K562 (cell line): ENCODE measurements around the gene MAP3K6. TPM values are rescaled to one million over a fixed set of nuclear protein-coding genes. Genes with fewer than 3 reads are reported as not detected.

Source experiments
- ASH1L ChIP-seq: fragments of 450-650 bp; IDR thresholded peaks from 2 replicates; pipeline ENCODE4 v1.6.1; 2018; ENCODE audit warnings: borderline replicate concordance, mild to moderate bottlenecking, low read depth; ENCODE audit not compliant: partially characterized antibody
- DACH1 ChIP-seq: fragments of 450-650 bp; IDR thresholded peaks from 2 replicates; pipeline ENCODE4 v1.6.1; 2018; ENCODE audit not compliant: partially characterized antibody
- E2F3 ChIP-seq: fragments of 250-450 bp; sonication (Bioruptor Pico); IDR thresholded peaks from 2 replicates; pipeline ENCODE4 v1.4.0; 2020; ENCODE audit warnings: mild to moderate bottlenecking
- GMEB1 ChIP-seq: fragments of 250-450 bp; sonication (Bioruptor Pico); IDR thresholded peaks from 2 replicates; pipeline ENCODE4 v1.4.0; 2020; ENCODE audit warnings: mild to moderate bottlenecking
- KDM2B ChIP-seq: fragments of 250-450 bp; sonication (Bioruptor Pico); IDR thresholded peaks from 2 replicates; pipeline ENCODE4 v1.8.0; 2021; ENCODE audit warnings: mild to moderate bottlenecking, moderate library complexity
- L3MBTL2 ChIP-seq: fragments of 450-650 bp; IDR thresholded peaks from 2 replicates; pipeline ENCODE4 v1.6.1; 2016; ENCODE audit warnings: mild to moderate bottlenecking, moderate library complexity
- MAFK ChIP-seq: IDR thresholded peaks from 2 replicates; pipeline ENCODE4 v1.6.1; 2011; ENCODE audit warnings: low read length, improper control_type of control experiment
- MBD2 ChIP-seq: sonication (generic); IDR thresholded peaks from 2 replicates; pipeline ENCODE4 v1.6.1; 2016; ENCODE audit warnings: low read depth, borderline replicate concordance
- MTA2 ChIP-seq: fragments of 450-650 bp; IDR thresholded peaks from 2 replicates; pipeline ENCODE4 v1.6.1; 2016; ENCODE audit warnings: low read depth
- NCOA6 ChIP-seq: fragments of 450-650 bp; IDR thresholded peaks from 2 replicates; pipeline ENCODE4 v1.6.1; 2017; ENCODE audit warnings: mild to moderate bottlenecking
- PCBP1 ChIP-seq: fragments of 200-400 bp; formaldehyde crosslinking; IDR thresholded peaks from 2 replicates; pipeline ENCODE4 v1.6.1; 2018; ENCODE audit warnings: mild to moderate bottlenecking, low read depth, low read length; ENCODE audit not compliant: poor library complexity, severe bottlenecking
- POU5F1 ChIP-seq: fragments of 150-350 bp; IDR thresholded peaks from 2 replicates; pipeline ENCODE4 v1.6.1; 2014; ENCODE audit warnings: borderline replicate concordance, low read length, low read depth, mild to moderate bottlenecking; ENCODE audit not compliant: partially characterized antibody
- RBFOX2 ChIP-seq: fragments of 200-400 bp; formaldehyde crosslinking; IDR thresholded peaks from 2 replicates; pipeline ENCODE4 v1.6.1; 2017; ENCODE audit warnings: low read depth, mild to moderate bottlenecking, low read length, moderate library complexity
- SAFB2 ChIP-seq: fragments of 200-400 bp; formaldehyde crosslinking; IDR thresholded peaks from 2 replicates; pipeline ENCODE4 v1.6.1; 2018; ENCODE audit warnings: borderline replicate concordance, low read length, low read depth, moderate library complexity; ENCODE audit not compliant: severe bottlenecking
- TFE3 ChIP-seq: fragments of 450-650 bp; formaldehyde crosslinking; IDR thresholded peaks from 2 replicates; pipeline ENCODE4 v1.4.0; 2020; ENCODE audit warnings: mild to moderate bottlenecking, mixed read lengths
- TRIM24 ChIP-seq, 2 experiments: fragments of 450-650 bp; IDR thresholded peaks; 2 replicates each; pipeline ENCODE4 v1.6.1; 2016
- UBTF ChIP-seq, 2 experiments: IDR thresholded peaks; 2 replicates each; pipeline ENCODE4 v1.6.1; 2012; ENCODE audit warnings: improper control_type of control experiment in 2 of 2, low read depth in 2 of 2, low read length in 2 of 2, borderline replicate concordance in 1 of 2
- YY1 ChIP-seq, 3 experiments: IDR thresholded peaks; 2 replicates each; pipeline ENCODE4 v1.6.1; 2011; ENCODE audit warnings: low read length in 2 of 3, mild to moderate bottlenecking in 2 of 3, moderate library complexity in 2 of 3, borderline replicate concordance in 1 of 3, control low read depth in 1 of 3, low read depth in 1 of 3; ENCODE audit not compliant: insufficient read depth in 3 of 3, insufficient replicate concordance in 2 of 3, control insufficient read depth in 1 of 3, insufficient read length in 1 of 3; ENCODE audit errors: extremely low read depth in 1 of 3
- ZFP91 ChIP-seq: sonication (generic); formaldehyde crosslinking; IDR thresholded peaks from 2 replicates; pipeline ENCODE4 v1.8.0; 2022; ENCODE audit warnings: mild to moderate bottlenecking, missing genetic modification reagents
- ZNF224 ChIP-seq: sonication (generic); formaldehyde crosslinking; IDR thresholded peaks from 2 replicates; pipeline ENCODE4 v1.8.0; 2022; ENCODE audit warnings: mild to moderate bottlenecking, missing genetic modification reagents
- polyA plus RNA-seq, 8 experiments: library from polyadenylated mRNA; depleted of rRNA in 4 of 8; stranded (reverse) in 5 of 8; unstranded in 3 of 8; fragments of >200 nt; fragmentation: Nextera tagmentation in 2 of 8; fragmentation: Illumina TruSeq in 1 of 8; extraction: Ambion mirVana in 2 of 8; extraction: Trizol in 1 of 8; gene quantifications; 2 replicates each; pipeline versions ENCODE4 v1.2.1 to v1.2.3, GENCODE V29; 2011 to 2014; ENCODE audit warnings: inconsistent platforms in 1 of 8, missing spikeins in 1 of 8
- total RNA-seq, 7 experiments: library from RNA; depleted of rRNA in 6 of 7; stranded (reverse); fragments of >200 nt in 6 of 7; fragmentation: Illumina TruSeq in 2 of 7; extraction: Trizol in 2 of 7; gene quantifications; 2 replicates each; pipeline versions ENCODE4 v1.2.1 to v1.2.3, GENCODE V29; 2011 to 2021; ENCODE audit warnings: low replicate concordance in 1 of 7

Gene MAP3K6
- total and polyA plus RNA-seq, 9 of the 15 experiments (the other 6 are each of a cell fraction or from before 2014, with no cell fraction given): 0.99 to 21.9 (median 7.0) TPM

- TF ChIP-seq ASH1L (no peak), MAFK (no peak), MBD2 (no peak), PCBP1 (no peak), TRIM24 (IDR thresholded peaks at IDR 0.05) (no peak), E2F3 (no peak), POU5F1 (no peak), L3MBTL2 (peak; percentile 66; the same call in 1 of the 2 replicates), SAFB2 (no peak), ZFP91 (CRISPR knock-in tag) (no peak), RBFOX2 (peak; percentile 61), KDM2B (no peak), YY1 (IDR thresholded peaks at IDR 0.05; ENCODE audit: borderline replicate concordance in 1 of 3, control insufficient read depth in 1 of 3, extremely low read depth in 1 of 3, insufficient read depth in 3 of 3, insufficient read length in 1 of 3, insufficient replicate concordance in 2 of 3, low read depth in 1 of 3, low read length in 2 of 3) (peak in 2 of 3 experiments; percentile 16 to 30), NCOA6 (no peak), MTA2 (no peak), GMEB1 (CRISPR knock-in tag) (no peak), UBTF (IDR thresholded peaks at IDR 0.05; ENCODE audit: borderline replicate concordance in 1 of 2, low read depth in 2 of 2, low read length in 2 of 2) (0 out of 4 replicates have a peak, but pooled peaks have one; percentile 24 to 43), DACH1 (no peak), ZNF224 (CRISPR knock-in tag) (no peak), TFE3 (CRISPR knock-in tag) (no peak)
Measured at GRCh38 chr1:27350663-27351540, 15.9 kb downstream of the MAP3K6 start (continued).
